H1 (cell line): ENCODE data around the gene GATAD2B. TPM values are rescaled to one million over a fixed set of nuclear protein-coding genes. Genes with fewer than 3 reads are reported as not detected.

ENCODE experiments used
- CBX5 ChIP-seq: fragments of 300-800, 300-1000 bp; sonication (generic); IDR thresholded peaks from 2 replicates; pipeline ENCODE4 v1.7.1; 2016; ENCODE audit warnings: antibody characterized with exemption, low read length, low read depth
- FOSL1 ChIP-seq: IDR thresholded peaks from 2 replicates; pipeline ENCODE4 v1.6.1; 2011; ENCODE audit warnings: mild to moderate bottlenecking, low read depth, low read length, moderate library complexity; ENCODE audit not compliant: insufficient read depth
- MAFK ChIP-seq: IDR thresholded peaks from 2 replicates; pipeline ENCODE4 v1.6.1; 2012; ENCODE audit warnings: low read depth, mild to moderate bottlenecking, improper control_type of control experiment, low read length
- NANOG ChIP-seq: IDR thresholded peaks from 2 replicates; pipeline ENCODE4 v1.6.1; 2011; ENCODE audit warnings: low read length, low read depth, mild to moderate bottlenecking, inconsistent platforms; ENCODE audit not compliant: insufficient read depth, poor library complexity, severe bottlenecking
- NRF1 ChIP-seq: IDR thresholded peaks from 2 replicates; pipeline ENCODE4 v1.6.1; 2011; ENCODE audit warnings: mild to moderate bottlenecking, low read depth, low read length, improper control_type of control experiment
- PHF8 ChIP-seq: fragments of 200-600 bp; sonication (generic); conservative IDR thresholded peaks from 2 replicates; pipeline ENCODE4 v1.7.1; 2012; ENCODE audit warnings: low read depth, mild to moderate bottlenecking, inconsistent platforms, low read length, moderate library complexity
- SAP30 ChIP-seq: fragments of 300-600 bp; sonication (generic); IDR thresholded peaks from 2 replicates; pipeline ENCODE4 v1.7.1; 2012; ENCODE audit warnings: low read length, moderate library complexity, mild to moderate bottlenecking, inconsistent platforms; ENCODE audit not compliant: insufficient read depth, insufficient replicate concordance
- SP2 ChIP-seq: IDR thresholded peaks from 2 replicates; pipeline ENCODE4 v1.6.1; 2012; ENCODE audit warnings: mild to moderate bottlenecking, low read length, inconsistent platforms
- YY1 ChIP-seq: IDR thresholded peaks from 2 replicates; pipeline ENCODE4 v1.6.1; 2011; ENCODE audit warnings: low read depth, mild to moderate bottlenecking, low read length
- polyA plus RNA-seq, 7 experiments: library from polyadenylated mRNA; depleted of rRNA in 3 of 7; stranded (reverse) in 5 of 7; unstranded in 2 of 7; fragments of >200 nt in 5 of 7; fragments of 200-250 nt in 2 of 7; gene quantifications; 1 replicate in 5 of 7; 2 replicates in 1 of 7; 4 replicates in 1 of 7; pipeline versions ENCODE4 v1.2.1 to v1.2.3, GENCODE V29; 2011 to 2013; ENCODE audit warnings: missing spikeins in 2 of 7, mixed read lengths in 2 of 7
- total RNA-seq: library from RNA; stranded (reverse); fragmentation: NEBNext Ultra II Directional; extraction: Animal tissue kit (Norgen Biotek cat#: 25700); gene quantifications from 2 replicates; pipeline ENCODE4 v1.2.1, GENCODE V29; 2021

GATAD2B gene
- total and polyA plus RNA-seq, 2 of the 8 experiments (the other 6 are each of a cell fraction or from before 2014, with no cell fraction given): 8.4 to 39.1 TPM

DNA sequence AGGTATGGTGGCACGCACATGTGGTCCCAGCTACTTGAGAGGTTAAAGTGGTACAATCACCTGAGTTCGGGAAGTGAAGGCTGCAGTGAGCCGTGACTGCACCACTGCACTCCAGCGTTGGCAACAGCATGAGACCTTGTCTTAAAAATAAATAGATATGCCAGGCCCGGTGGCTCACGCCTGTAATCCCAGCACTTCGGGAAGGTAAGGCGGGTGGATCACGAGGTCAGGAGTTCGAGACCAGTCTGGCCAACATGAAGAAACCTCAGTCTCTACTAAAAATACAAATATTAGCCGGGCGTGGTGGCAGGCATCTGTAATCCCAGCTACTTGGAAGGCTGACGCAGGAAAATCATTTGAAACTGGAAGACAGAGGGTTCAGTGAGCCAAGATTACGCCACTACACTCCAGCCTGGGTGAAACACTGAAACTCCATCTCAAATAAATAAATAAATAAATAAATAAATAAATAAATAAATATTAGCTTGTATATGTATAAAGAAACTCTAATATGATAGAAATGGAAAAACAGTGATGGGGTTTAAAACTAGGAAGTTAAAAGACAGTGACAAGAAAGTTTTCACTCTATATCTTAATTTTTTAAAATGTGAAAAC is 18.8 kb downstream of the GATAD2B start (continued):
- TF ChIP-seq PHF8: no peak
- TF ChIP-seq MAFK: no peak
- no peak for TF ChIP-seq NRF1
- TF ChIP-seq CBX5: no peak
- TF ChIP-seq FOSL1: no peak
- TF ChIP-seq YY1: no peak
- TF ChIP-seq NANOG: no peak
- TF ChIP-seq SP2: no peak
- TF ChIP-seq SAP30: no peak
